AG04450 (cell line): Measurements from ENCODE around the gene ZNF552. TPM values are rescaled to one million over a fixed set of nuclear protein-coding genes. Genes with fewer than 3 reads are reported as not detected.
"Not testable (repeated sequence)": the region's sequence is repeated elsewhere in the genome, so short reads cannot be mapped to it uniquely, and the experiment has no call there.

Source experiments
- CTCF ChIA-PET: fragments of 300-600, 350-600 bp; formaldehyde crosslinking; extraction: SDS; loops from one replicate; lab custom pipeline; 2022; ENCODE audit warnings: antibody characterized with exemption, inconsistent platforms; lab: Charles Lee
- POLR2A ChIA-PET: fragments of 350-600 bp; formaldehyde crosslinking; extraction: SDS; loops from one replicate; lab custom pipeline; 2021; ENCODE audit warnings: antibody characterized with exemption, inconsistent platforms; lab: Yijun Ruan, JAX
- DNase-seq: peaks from one replicate; pipeline ENCODE4 v3.0.0-alpha.2; 2011; ENCODE audit warnings: low read depth, low spot score
- H3K27ac ChIP-seq: one replicate; pipeline ENCODE4 v1.5.1; 2012; ENCODE audit warnings: low read depth, low read length, control low read depth
- H3K27me3 ChIP-seq: one replicate; pipeline ENCODE4 v1.6.0; 2012; ENCODE audit warnings: low read length; ENCODE audit not compliant: control insufficient read depth, insufficient read depth
- H3K4me3 ChIP-seq: 2 replicates; pipeline ENCODE4 v1.5.1; 2011; ENCODE audit warnings: mild to moderate bottlenecking, low read depth, low read length, control low read depth
- H3K9me3 ChIP-seq: 2 replicates; pipeline ENCODE4 v1.5.1; 2012; ENCODE audit warnings: low read length; ENCODE audit not compliant: control insufficient read depth, insufficient read depth
- polyA plus RNA-seq: library from polyadenylated mRNA; depleted of rRNA; stranded (reverse); fragments of >200 nt; gene quantifications from 2 replicates; pipeline ENCODE4 v1.2.3, GENCODE V29; 2011
- TF ChIP-seq, protein P1 (sequence below): IDR thresholded peaks from 2 replicates; pipeline ENCODE4 v1.5.1; 2011; ENCODE audit warnings: low read depth, low read length, control low read depth, inconsistent platforms

ZNF552 gene
- polyA plus RNA-seq, 1 experiment: 2.8 TPM

DNA sequence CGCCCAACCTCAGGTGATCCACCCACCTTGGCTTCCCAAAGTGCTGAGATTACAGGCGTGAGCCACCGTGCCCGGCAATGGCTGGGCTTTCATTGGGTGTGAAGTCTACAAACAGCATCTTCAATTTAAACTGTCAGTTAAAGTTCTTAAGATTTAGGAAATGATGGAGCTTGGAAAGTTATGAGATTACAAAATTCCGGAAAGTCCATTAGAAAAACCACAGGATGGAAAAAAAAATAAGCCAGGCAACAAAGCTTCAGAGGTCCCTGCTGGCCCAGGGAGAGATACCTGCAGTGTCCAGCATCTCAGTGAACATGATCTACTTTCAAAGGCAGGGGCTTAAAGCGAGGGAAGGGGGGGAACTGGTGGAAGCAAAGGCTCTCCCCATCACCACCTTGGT, 10.8 kb upstream of the ZNF552 start:
- TF ChIP-seq, protein P1, sequence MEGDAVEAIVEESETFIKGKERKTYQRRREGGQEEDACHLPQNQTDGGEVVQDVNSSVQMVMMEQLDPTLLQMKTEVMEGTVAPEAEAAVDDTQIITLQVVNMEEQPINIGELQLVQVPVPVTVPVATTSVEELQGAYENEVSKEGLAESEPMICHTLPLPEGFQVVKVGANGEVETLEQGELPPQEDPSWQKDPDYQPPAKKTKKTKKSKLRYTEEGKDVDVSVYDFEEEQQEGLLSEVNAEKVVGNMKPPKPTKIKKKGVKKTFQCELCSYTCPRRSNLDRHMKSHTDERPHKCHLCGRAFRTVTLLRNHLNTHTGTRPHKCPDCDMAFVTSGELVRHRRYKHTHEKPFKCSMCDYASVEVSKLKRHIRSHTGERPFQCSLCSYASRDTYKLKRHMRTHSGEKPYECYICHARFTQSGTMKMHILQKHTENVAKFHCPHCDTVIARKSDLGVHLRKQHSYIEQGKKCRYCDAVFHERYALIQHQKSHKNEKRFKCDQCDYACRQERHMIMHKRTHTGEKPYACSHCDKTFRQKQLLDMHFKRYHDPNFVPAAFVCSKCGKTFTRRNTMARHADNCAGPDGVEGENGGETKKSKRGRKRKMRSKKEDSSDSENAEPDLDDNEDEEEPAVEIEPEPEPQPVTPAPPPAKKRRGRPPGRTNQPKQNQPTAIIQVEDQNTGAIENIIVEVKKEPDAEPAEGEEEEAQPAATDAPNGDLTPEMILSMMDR: no peak
- ChIA-PET CTCF (no interaction called here), POLR2A (interaction anchor here (0.7 kb wide), 1 partner anchor 37 kb away, joined by 3 read pairs; no protein-coding TSS in a partner anchor)
- Histone ChIP-seq H3K9me3 (no peaks in the 10 kb centered on the region; the same call in 1 of the 2 replicates), H3K27me3 (no peaks in the 10 kb centered on the region), H3K27ac (no peak overlapping the region), H3K4me3 (no peak overlapping the region)
- DNase-seq: no peak

DNA sequence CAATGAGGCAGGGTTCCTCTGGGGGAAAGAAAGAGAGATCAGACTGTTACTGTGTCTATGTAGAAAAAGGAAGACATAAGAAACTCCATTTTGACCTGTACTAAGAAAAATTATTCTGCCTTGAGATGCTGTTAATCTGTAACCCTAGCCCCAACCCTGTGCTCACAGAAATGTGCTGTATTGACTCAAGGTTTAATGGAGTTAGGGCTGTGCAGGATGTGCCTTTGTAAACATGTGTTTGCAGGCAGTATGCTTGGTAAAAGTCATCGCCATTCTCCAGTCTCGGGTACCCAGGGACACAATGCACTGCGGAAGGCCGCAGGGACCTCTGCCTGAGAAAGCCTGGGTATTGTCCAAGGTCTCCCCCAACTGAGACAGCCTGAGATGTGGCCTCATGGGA, 8.9 kb upstream of the ZNF552 start:
- H3K27me3 ChIP-seq, H3K9me3 ChIP-seq, H3K4me3 ChIP-seq, DNase-seq, H3K27ac ChIP-seq, POLR2A ChIA-PET, CTCF ChIA-PET: not testable (repeated sequence)

DNA sequence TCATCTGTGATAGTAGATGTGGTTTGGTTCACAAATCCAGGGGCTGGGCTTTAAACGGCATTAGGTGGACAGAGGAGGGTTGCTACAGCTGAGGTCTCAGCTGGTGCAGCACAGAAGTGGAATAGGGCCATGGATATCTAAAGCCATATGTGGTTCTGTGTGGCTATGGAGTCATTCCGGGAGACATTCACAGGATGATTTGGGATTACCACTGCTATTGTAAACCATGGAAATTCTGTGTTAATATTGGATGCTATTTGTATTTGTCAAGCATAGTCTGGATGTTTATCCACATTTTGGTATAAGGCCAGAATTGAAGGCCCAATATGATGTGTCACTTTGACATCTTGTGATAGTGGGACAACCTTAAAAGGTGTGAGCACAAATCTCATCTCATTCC, 8.4 kb upstream of the ZNF552 start:
- H3K4me3 ChIP-seq, POLR2A ChIA-PET, DNase-seq, H3K9me3 ChIP-seq, H3K27me3 ChIP-seq, H3K27ac ChIP-seq, CTCF ChIA-PET: not testable (repeated sequence)

DNA sequence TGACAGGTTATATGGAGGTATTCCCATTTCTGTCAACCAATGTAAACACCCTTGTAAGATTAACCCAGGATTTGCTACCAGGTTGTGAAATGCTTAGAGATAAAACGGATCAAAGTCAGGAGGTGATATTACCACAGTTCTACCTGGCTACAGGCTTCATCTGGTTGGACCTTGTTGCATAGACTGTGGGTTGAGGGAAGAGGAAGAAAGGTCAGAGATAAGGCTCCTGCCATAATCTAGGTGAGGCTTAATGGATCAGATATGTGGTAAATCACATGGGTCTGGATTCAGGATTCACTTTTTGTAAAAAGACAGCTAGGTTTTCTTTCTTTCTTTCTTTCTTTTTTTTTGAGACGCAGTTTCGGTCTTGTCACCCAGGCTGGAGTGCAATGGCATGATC, 6.8 kb upstream of the ZNF552 start:
- H3K9me3 ChIP-seq, H3K27ac ChIP-seq, H3K4me3 ChIP-seq, CTCF ChIA-PET, H3K27me3 ChIP-seq, POLR2A ChIA-PET, DNase-seq: not testable (repeated sequence)

DNA sequence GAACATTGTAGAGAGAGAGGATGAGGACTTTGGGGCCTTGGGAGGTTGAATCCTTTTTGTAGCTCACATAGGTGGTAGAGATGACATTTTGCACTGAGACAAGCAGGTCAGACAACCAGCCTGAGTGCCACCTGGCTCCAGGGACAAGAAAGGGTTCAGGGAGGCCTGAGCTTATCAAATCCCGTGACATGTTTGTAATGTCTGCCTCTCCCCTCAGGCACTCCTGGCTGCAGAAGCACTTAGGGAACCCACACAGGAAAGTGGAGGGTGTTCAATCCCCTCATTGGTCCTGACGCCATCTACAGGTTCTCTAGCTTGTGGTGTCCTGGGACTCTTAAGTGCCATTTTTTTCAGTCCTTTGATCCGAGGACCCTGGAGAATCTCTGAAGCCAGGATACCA, 6.4 kb upstream of the ZNF552 start:
- H3K27me3 ChIP-seq, POLR2A ChIA-PET, H3K27ac ChIP-seq, H3K9me3 ChIP-seq, DNase-seq, CTCF ChIA-PET: not testable (repeated sequence)
- H3K4me3 ChIP-seq: peak overlapping the region; percentile 98; the same call in 1 of the 2 replicates

DNA sequence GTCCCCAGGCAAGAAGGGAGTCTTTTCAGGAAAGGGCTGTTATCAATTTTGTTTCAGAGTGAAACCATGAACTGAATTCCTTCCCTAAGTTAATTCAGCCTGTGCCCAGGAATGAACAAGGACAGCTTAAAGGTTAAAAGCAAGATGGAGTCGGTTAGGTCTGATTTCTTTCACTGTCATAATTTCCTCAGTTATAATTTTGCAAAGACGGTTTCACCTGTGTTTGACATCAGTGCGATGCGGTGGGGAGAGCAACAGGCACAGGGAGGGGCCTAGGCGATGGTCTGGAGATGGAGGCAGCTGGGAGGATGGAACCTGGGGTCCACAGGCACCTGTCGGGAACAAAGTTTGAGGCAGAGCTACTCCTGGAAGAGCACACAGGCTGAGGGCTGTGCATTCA, 5.9 kb upstream of the ZNF552 start:
- Histone ChIP-seq H3K9me3 (no peaks in the 10 kb centered on the region; the same call in 1 of the 2 replicates), H3K4me3 (peak overlapping the region; percentile 98), H3K27me3 (no peaks in the 10 kb centered on the region), H3K27ac (no peak overlapping the region)
- ChIA-PET CTCF (no interaction called here), POLR2A (no interaction called here)
- no peak for DNase-seq
- TF ChIP-seq, protein P1: no peak

DNA sequence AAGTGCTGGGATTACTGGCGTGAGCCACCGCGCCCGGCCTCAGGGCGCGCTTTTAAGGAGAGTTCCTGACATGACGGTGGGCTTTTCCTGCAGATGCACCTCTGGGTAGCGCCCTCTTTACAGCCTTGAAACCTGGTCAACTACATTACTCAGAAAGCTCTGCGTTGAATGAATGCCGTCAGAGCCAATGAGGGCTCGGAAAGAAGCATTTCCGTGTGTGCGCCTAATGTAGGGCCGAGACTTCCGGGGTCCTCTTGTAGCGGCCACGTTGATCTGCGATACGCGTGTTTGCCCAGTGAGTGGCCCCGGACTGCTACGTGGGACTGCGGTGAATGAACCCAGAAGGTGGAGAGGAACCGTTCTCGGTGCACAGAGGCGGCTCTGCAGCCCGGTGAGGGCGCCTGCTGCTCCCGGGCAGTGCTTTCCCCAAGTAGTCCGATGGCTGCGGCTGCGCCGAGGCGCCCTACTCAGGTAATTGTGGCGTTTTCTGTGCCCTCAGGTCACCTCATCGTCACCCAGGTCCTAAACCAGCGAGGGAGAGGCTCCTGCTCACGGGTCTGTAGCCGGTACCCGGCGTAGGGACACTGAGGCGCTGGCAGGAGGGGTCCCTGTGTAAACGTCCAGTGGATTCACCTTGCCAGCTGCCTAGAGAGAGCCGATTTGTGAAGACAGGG, 4.9 kb upstream of the ZNF552 start:
- POLR2A ChIA-PET: interaction anchor here (0.8 to 1.7 kb wide), 8 partner anchors 16 to 343 kb away, joined by 3 to 8 read pairs (median 4); partner anchors contain the start of genes ZNF586, ZNF587 and ZNF671
- CTCF ChIA-PET: interaction anchor here (1.1 to 1.2 kb wide), 2 partner anchors 11 to 69 kb away, joined by 4 to 5 read pairs; partner anchors contain the start of genes ZNF587B and ZNF814
- no peaks in the 10 kb centered on the region; the same call in 1 of the 2 replicates for H3K9me3 ChIP-seq
- TF ChIP-seq, protein P1: no peak
- H3K27ac ChIP-seq: peak overlapping the region; percentile 93
- peak; percentile 79 for DNase-seq
- H3K27me3 ChIP-seq: no peaks in the 10 kb centered on the region
- peak overlapping the region; percentile 98 for H3K4me3 ChIP-seq
